ENCODE measurements around the gene OOSP3.

The OOSP3 gene

GRCh38 chr11:59918987-59919589 lies 40.5 kb downstream of the OOSP3 start:
- no peak overlapping the region for H3K4me3 ChIP-seq (ENCODE audit: low read depth, low read length)

GRCh38 chr11:59923813-59924212 lies 45.2 kb downstream of the OOSP3 start:
- peak; percentile 19 for DNase-seq (ENCODE audit: low read depth)
- TF ChIP-seq MYC (IDR thresholded peaks at IDR 0.05; ENCODE audit: low read depth, low read length) (no peak), CTCF (IDR thresholded peaks at IDR 0.05; ENCODE audit: low read depth, low read length) (no peak), MAX (IDR thresholded peaks at IDR 0.05; ENCODE audit: low read depth, low read length) (no peak), POLR2A (IDR thresholded peaks at IDR 0.05; ENCODE audit: extremely low read depth, insufficient read length) (no peak)
- H3K4me3 ChIP-seq (ENCODE audit: low read depth, low read length) = no peak overlapping the region

More at GRCh38 chr11:59918987-59919589, 40.5 kb downstream of the OOSP3 start:
- peak; percentile 56 for DNase-seq (ENCODE audit: low read depth)
- TF ChIP-seq MYC (IDR thresholded peaks at IDR 0.05; ENCODE audit: low read depth, low read length) = no peak
- peak; percentile 33 for TF ChIP-seq CTCF (IDR thresholded peaks at IDR 0.05; ENCODE audit: low read depth, low read length)

- DNase-seq (ENCODE audit: low read depth) = no peak
- no peak for TF ChIP-seq MYC (IDR thresholded peaks at IDR 0.05; ENCODE audit: low read depth, low read length)
- no peak overlapping the region for H3K4me3 ChIP-seq (ENCODE audit: low read depth, low read length)
These were observed 53.1 kb downstream of the OOSP3 start for GRCh38 chr11:59931688-59932087.

- TF ChIP-seq POLR2A (IDR thresholded peaks at IDR 0.05; ENCODE audit: extremely low read depth, insufficient read length) (no peak), MAX (IDR thresholded peaks at IDR 0.05; ENCODE audit: low read depth, low read length) (no peak), CTCF (IDR thresholded peaks at IDR 0.05; ENCODE audit: low read depth, low read length) (no peak)
- no peak within 1 kb of the TSS for H3K4me3 ChIP-seq (ENCODE audit: low read depth, low read length)
- DNase-seq (ENCODE audit: low read depth) = no peak
These were observed 59.5 kb downstream of the OOSP3 start, which contains the start of gene OOSP1 for GRCh38 chr11:59938132-59938531. Gene OOSP1 (plus strand): TSS chr11:59938432. CDS start chr11:59938455, 23 bp downstream.

GRCh38 chr11:59938718-59939117 lies 60.1 kb downstream of the OOSP3 start:
- no peak for DNase-seq (ENCODE audit: low read depth)
- no peak for TF ChIP-seq MAX (IDR thresholded peaks at IDR 0.05; ENCODE audit: low read depth, low read length)
- no peak for TF ChIP-seq MYC (IDR thresholded peaks at IDR 0.05; ENCODE audit: low read depth, low read length)
- TF ChIP-seq CTCF (IDR thresholded peaks at IDR 0.05; ENCODE audit: low read depth, low read length) = no peak
- no peak for TF ChIP-seq POLR2A (IDR thresholded peaks at IDR 0.05; ENCODE audit: extremely low read depth, insufficient read length)
- no peak overlapping the region for H3K4me3 ChIP-seq (ENCODE audit: low read depth, low read length)

GRCh38 chr11:59939482-59939881 lies 60.9 kb downstream of the OOSP3 start:
- no peak for DNase-seq (ENCODE audit: low read depth)
- no peak overlapping the region for H3K4me3 ChIP-seq (ENCODE audit: low read depth, low read length)
- TF ChIP-seq POLR2A (IDR thresholded peaks at IDR 0.05; ENCODE audit: extremely low read depth, insufficient read length) (no peak), MYC (IDR thresholded peaks at IDR 0.05; ENCODE audit: low read depth, low read length) (no peak), CTCF (IDR thresholded peaks at IDR 0.05; ENCODE audit: low read depth, low read length) (no peak), MAX (IDR thresholded peaks at IDR 0.05; ENCODE audit: low read depth, low read length) (no peak)

All from NB4 (cell line).